Loucy (cell line): ENCODE data around the gene FXR1.

Experiments
- H2AFZ ChIP-seq: fragments of 200-600 bp; sonication (generic); 2 replicates; pipeline ENCODE4 v1.6.0; 2016; ENCODE audit warnings: antibody characterized with exemption, mild to moderate bottlenecking, low read length, moderate library complexity
- H3F3A ChIP-seq: fragments of 200-600 bp; 2 replicates; pipeline ENCODE4 v1.6.0; 2016; ENCODE audit warnings: antibody characterized with exemption, low read depth, mild to moderate bottlenecking
- H3K27me3 ChIP-seq: fragments of 200-600 bp; sonication (generic); 2 replicates; pipeline ENCODE4 v1.6.1; 2014; ENCODE audit warnings: low read length, mild to moderate bottlenecking; ENCODE audit not compliant: insufficient read depth, poor library complexity, severe bottlenecking
- H3K36me3 ChIP-seq: fragments of 200-600 bp; sonication (generic); 2 replicates; pipeline ENCODE4 v1.6.1; 2016; ENCODE audit warnings: low read length; ENCODE audit not compliant: insufficient read depth
- H3K4me1 ChIP-seq: fragments of 200-600 bp; sonication (generic); 2 replicates; pipeline ENCODE4 v1.5.1; 2014; ENCODE audit warnings: low read length, mild to moderate bottlenecking; ENCODE audit not compliant: insufficient read depth, poor library complexity, severe bottlenecking
- H3K4me2 ChIP-seq: fragments of 200-600 bp; sonication (generic); 2 replicates; pipeline ENCODE4 v1.6.0; 2014; ENCODE audit warnings: antibody characterized with exemption, low read length, low read depth, mild to moderate bottlenecking; ENCODE audit not compliant: poor library complexity, severe bottlenecking
- H3K4me3 ChIP-seq: fragments of 200-600 bp; sonication (generic); 2 replicates; pipeline ENCODE4 v1.5.1; 2014; ENCODE audit warnings: low read length, mild to moderate bottlenecking, mixed read lengths; ENCODE audit not compliant: poor library complexity, severe bottlenecking
- H3K79me2 ChIP-seq: fragments of 200-600 bp; sonication (generic); 2 replicates; pipeline ENCODE4 v1.6.1; 2014; ENCODE audit warnings: low read length; ENCODE audit not compliant: insufficient read depth
- H3K9ac ChIP-seq: fragments of 200-600 bp; sonication (generic); 2 replicates; pipeline ENCODE4 v1.6.0; 2014; ENCODE audit warnings: mild to moderate bottlenecking, low read depth, low read length, moderate library complexity; ENCODE audit not compliant: poor library complexity, severe bottlenecking
- H3K9me2 ChIP-seq: fragments of 200-600 bp; sonication (generic); replicated peaks from 2 replicates; pipeline ENCODE4 v1.6.1; 2016; ENCODE audit warnings: low read depth, low read length, mixed read lengths
- H3K9me3 ChIP-seq: fragments of 200-600 bp; sonication (generic); 2 replicates; pipeline ENCODE4 v1.6.1; 2014; ENCODE audit warnings: mild to moderate bottlenecking, antibody characterized with exemption, low read length, low read depth; ENCODE audit not compliant: insufficient read depth
- H4K20me1 ChIP-seq: fragments of 200-600 bp; sonication (generic); 2 replicates; pipeline ENCODE4 v1.6.0; 2014; ENCODE audit warnings: antibody characterized with exemption, low read length, mild to moderate bottlenecking; ENCODE audit not compliant: insufficient read depth, poor library complexity, severe bottlenecking
- CTCF ChIP-seq: fragments of 200-600 bp; sonication (generic); conservative IDR thresholded peaks from 2 replicates; pipeline ENCODE4 v1.5.1; 2014; ENCODE audit warnings: mild to moderate bottlenecking, antibody characterized with exemption, low read length
- EZH2phosphoT487 ChIP-seq: fragments of 200-600 bp; IDR thresholded peaks from 2 replicates; pipeline ENCODE4 v1.6.1; 2018; ENCODE audit warnings: antibody characterized with exemption, mild to moderate bottlenecking, moderate library complexity, borderline replicate concordance

FXR1 gene

GRCh38 chr3:180888992-180889560 is 23.4 kb upstream of the FXR1 start:
- Histone ChIP-seq H3K79me2 (no peaks in the 10 kb centered on the region), H3K9ac (no peak overlapping the region), H2AFZ (no peak overlapping the region), H3K9me2 (no peaks in the 10 kb centered on the region), H3F3A (no peaks in the 10 kb centered on the region), H3K9me3 (no peaks in the 10 kb centered on the region), H3K36me3 (no peaks in the 10 kb centered on the region), H3K4me1 (peaks cover 4% of the 10 kb centered on the region), H3K4me2 (no peak overlapping the region), H3K4me3 (no peak overlapping the region), H3K27me3 (no peaks in the 10 kb centered on the region), H4K20me1 (no peaks in the 10 kb centered on the region)
- TF ChIP-seq EZH2phosphoT487: no peak
- no peak for TF ChIP-seq CTCF

DNA sequence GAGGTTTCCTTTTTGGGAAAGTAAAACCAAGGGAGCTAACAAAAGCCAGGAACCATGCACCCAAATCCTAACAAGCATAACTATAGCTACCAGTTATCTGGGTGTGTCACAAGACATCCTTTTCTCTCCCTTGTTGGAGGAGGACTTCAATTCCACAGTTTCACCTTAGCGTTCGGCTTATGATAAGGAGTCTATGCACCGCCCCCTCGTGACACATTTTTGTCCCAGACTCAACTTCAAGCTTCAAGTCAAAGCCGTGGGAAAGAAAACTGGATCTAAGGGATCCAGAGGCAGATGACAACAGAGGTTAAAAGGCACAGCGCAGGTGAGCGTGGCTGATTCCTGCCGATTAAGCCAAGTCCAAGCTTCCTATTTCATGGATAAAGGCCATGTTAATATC is 13.9 kb upstream of the FXR1 start:
- Histone ChIP-seq H2AFZ (no peak overlapping the region), H3K79me2 (no peaks in the 10 kb centered on the region), H3K4me2 (no peak overlapping the region), H3F3A (no peaks in the 10 kb centered on the region), H3K36me3 (no peaks in the 10 kb centered on the region), H3K9ac (no peak overlapping the region), H4K20me1 (no peaks in the 10 kb centered on the region), H3K4me3 (no peak overlapping the region), H3K9me3 (no peaks in the 10 kb centered on the region), H3K27me3 (no peaks in the 10 kb centered on the region), H3K9me2 (no peaks in the 10 kb centered on the region), H3K4me1 (no peaks in the 10 kb centered on the region)
- TF ChIP-seq EZH2phosphoT487 (no peak), CTCF (no peak)

DNA sequence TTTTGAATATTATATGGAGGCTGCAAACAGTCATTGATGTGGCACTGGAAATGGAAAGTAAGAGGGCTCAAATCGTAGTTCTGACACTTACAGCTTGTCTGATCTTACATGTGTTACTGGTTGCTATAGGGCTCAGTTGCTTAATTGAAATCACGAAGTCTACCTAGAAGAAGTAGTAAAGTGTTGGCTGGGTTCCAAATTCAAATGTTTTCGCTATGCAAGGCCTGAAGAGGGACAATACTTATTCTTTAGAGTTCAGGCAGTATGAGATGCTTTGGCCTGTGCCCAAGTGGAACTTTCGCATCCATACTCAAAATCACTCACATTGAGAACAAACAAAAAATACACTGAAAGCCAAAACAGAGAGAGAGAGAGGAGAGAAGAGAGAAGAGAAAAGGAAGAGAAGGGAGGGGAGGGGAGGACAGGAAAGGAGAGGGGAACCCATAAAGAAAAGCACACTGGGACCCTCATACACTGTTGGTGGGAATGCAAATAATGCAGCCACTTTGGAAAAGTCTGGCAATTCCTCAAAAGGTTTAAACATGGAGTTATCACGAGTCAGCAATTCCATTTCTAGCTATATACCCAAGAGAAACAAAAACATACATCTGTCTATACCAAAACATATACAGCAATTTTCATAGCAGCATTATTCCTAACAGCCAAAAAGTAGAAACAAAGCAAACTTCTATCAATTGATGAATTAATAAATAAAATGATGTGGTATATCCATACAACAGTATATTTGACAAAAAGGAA is 2.9 kb upstream of the FXR1 start:
- H2AFZ ChIP-seq: no peak overlapping the region
- H3K9me2 ChIP-seq: no peaks in the 10 kb centered on the region
- H3K9ac ChIP-seq: no peak overlapping the region
- H3K4me1 ChIP-seq: peaks cover 17% of the 10 kb centered on the region
- no peak overlapping the region for H3K4me2 ChIP-seq
- H3K4me3 ChIP-seq: no peak overlapping the region
- H3K9me3 ChIP-seq: no peaks in the 10 kb centered on the region
- no peaks in the 10 kb centered on the region for H3F3A ChIP-seq
- TF ChIP-seq CTCF (no peak), EZH2phosphoT487 (no peak)
- H3K36me3 ChIP-seq: no peaks in the 10 kb centered on the region
- peaks cover 20% of the 10 kb centered on the region for H4K20me1 ChIP-seq
- H3K79me2 ChIP-seq: peaks cover 21% of the 10 kb centered on the region
- H3K27me3 ChIP-seq: no peaks in the 10 kb centered on the region
